Testis (tissue), 3 donors: ENCODE results near the gene KCNN4. TPM values are rescaled to one million over a fixed set of nuclear protein-coding genes. Genes with fewer than 3 reads are reported as not detected.
"Not testable (repeated sequence)": the region's sequence is repeated elsewhere in the genome, so short reads cannot be mapped to it uniquely, and the experiment has no call there.

Experiments used
- DNase-seq: peaks from one replicate; pipeline ENCODE4 v3.0.0-alpha.2; 2019
- H3K27ac ChIP-seq, 2 donors: fragments of 200-600 bp; sonication (generic); one replicate each; pipeline ENCODE4 v1.5.1; 2019
- H3K27me3 ChIP-seq: fragments of 200-600 bp; sonication (generic); one replicate; pipeline ENCODE4 v1.5.1; 2019
- H3K36me3 ChIP-seq: fragments of 200-600 bp; sonication (generic); one replicate; pipeline ENCODE4 v1.5.1; 2017; ENCODE audit warnings: low read depth; ENCODE audit errors: missing control alignments
- H3K4me1 ChIP-seq: fragments of 200-600 bp; sonication (generic); one replicate; pipeline ENCODE4 v1.5.1; 2019
- H3K4me3 ChIP-seq, 2 donors: fragments of 200-600 bp; sonication (generic); one replicate each; pipeline ENCODE4 v1.5.1; 2017 to 2019
- H3K9me3 ChIP-seq: fragments of 200-600 bp; sonication (generic); one replicate; pipeline ENCODE4 v1.5.1; 2017
- CTCF ChIP-seq, 3 experiments: fragments of 450-650 bp in 2 of 3; fragments of 200-600 bp in 1 of 3; sonication (generic) in 1 of 3; IDR thresholded peaks; one replicate each; pipeline ENCODE4 v1.5.1; 2016 to 2019; ENCODE audit warnings: antibody characterized with exemption in 3 of 3, mild to moderate bottlenecking in 2 of 3, moderate library complexity in 1 of 3
- POLR2A ChIP-seq: fragments of 450-650 bp; IDR thresholded peaks from one replicate; pipeline ENCODE4 v1.6.1; 2017; ENCODE audit warnings: antibody characterized with exemption, mild to moderate bottlenecking, moderate library complexity
- WGBS, 2 donors: methylation state at CpG; one replicate each; pipeline ENCODE4 v1.1.5; 2018; 5-methylcytosine and 5-hydroxymethylcytosine counted together
- intact Hi-C: fragments of 100-400 bp; cut with DNase I; formaldehyde crosslinking; loops from one replicate; pipeline ENCODE4 v1.15.1; 2023; ENCODE audit warnings: low total_unique reads
- polyA plus RNA-seq: library from polyadenylated mRNA; stranded (reverse); fragments of 350-450 nt; fragmentation: Illumina TruSeq; extraction: RNeasy Lipid Tissue Mini Kit (QIAGEN cat#74804); gene quantifications from one replicate; pipeline ENCODE4 v1.2.3, GENCODE V29; 2014; ENCODE audit warnings: low read depth, low replicate concordance; ENCODE audit not compliant: insufficient read depth
- total RNA-seq, 2 donors: library from RNA; depleted of rRNA; stranded (reverse); fragments of >200 nt; gene quantifications; one replicate each; pipeline ENCODE4 v1.2.3, GENCODE V29; 2016

Gene KCNN4
- total and polyA plus RNA-seq, 3 donors from 2014 or later: 2.3 to 4.6 (median 4.1) TPM

GRCh38 chr19:43775299-43775890 lies 5.4 kb downstream of the KCNN4 start:
- DNase-seq: no peak

GRCh38 chr19:43774940-43775258 lies 5.9 kb downstream of the KCNN4 start:
- DNase-seq, H3K9me3 ChIP-seq, H3K27me3 ChIP-seq, H3K36me3 ChIP-seq, H3K4me3 ChIP-seq, H3K27ac ChIP-seq, intact Hi-C loops: not testable (repeated sequence)
- H3K4me1 ChIP-seq: peaks cover 11% of the 10 kb centered on the region
- WGBS, 2 donors: 44 to 45% methylated on average over 11 of the region's 11 CpGs

More at GRCh38 chr19:43775299-43775890, 5.4 kb downstream of the KCNN4 start:
- no peak for TF ChIP-seq CTCF (IDR thresholded peaks at IDR 0.05)
- TF ChIP-seq POLR2A: no peak
- WGBS, 2 donors: 81 to 93% methylated on average over 7 of the region's 7 CpGs
- Histone ChIP-seq H3K27ac (no peak overlapping the region), H3K4me1 (peaks cover 11% of the 10 kb centered on the region), H3K27me3 (no peaks in the 10 kb centered on the region), H3K36me3 (no peaks in the 10 kb centered on the region), H3K9me3 (no peaks in the 10 kb centered on the region), H3K4me3 (no peak overlapping the region)
- intact Hi-C loops: no loop called here

GRCh38 chr19:43774103-43774939 lies 6.5 kb downstream of the KCNN4 start:
- intact Hi-C loops: no loop called here
- Histone ChIP-seq H3K36me3 (no peaks in the 10 kb centered on the region), H3K27me3 (no peaks in the 10 kb centered on the region), H3K4me3 (peak overlapping the region; percentile 29 to 37), H3K4me1 (peaks cover 11% of the 10 kb centered on the region), H3K27ac (no peak overlapping the region), H3K9me3 (no peaks in the 10 kb centered on the region)
- DNase-seq: peak; percentile 68
- WGBS, 2 donors: 12 to 15% methylated on average over 21 to 46 of the region's 63 CpGs
- no peak for TF ChIP-seq POLR2A
- peak; percentile 16 to 50 (median 47) for TF ChIP-seq CTCF (IDR thresholded peaks at IDR 0.05)

- peaks cover 11% of the 10 kb centered on the region for H3K4me1 ChIP-seq
- no peaks in the 10 kb centered on the region for H3K27me3 ChIP-seq
- H3K9me3 ChIP-seq: no peaks in the 10 kb centered on the region
- intact Hi-C loops: no loop called here
- H3K27ac ChIP-seq: no peak overlapping the region
- no peaks in the 10 kb centered on the region for H3K36me3 ChIP-seq
- H3K4me3 ChIP-seq: peak overlapping the region; percentile 29 to 37
- DNase-seq: no peak
- 16 to 30% methylated on average over 5 of the region's 5 CpGs for WGBS, 2 donors
- TF ChIP-seq CTCF (IDR thresholded peaks at IDR 0.05) (no peak), POLR2A (no peak)
These were observed 7.1 kb downstream of the KCNN4 start for GRCh38 chr19:43773725-43774102.

- Histone ChIP-seq H3K36me3 (no peaks in the 10 kb centered on the region), H3K4me3 (no peak overlapping the region), H3K4me1 (peaks cover 3% of the 10 kb centered on the region), H3K27ac (no peak overlapping the region), H3K27me3 (no peaks in the 10 kb centered on the region), H3K9me3 (no peaks in the 10 kb centered on the region)
- intact Hi-C loops: loop anchor here (10.0 kb wide), 1 partner anchor 94 kb away; the partner anchor contains the start of gene PLAUR
- no peak for TF ChIP-seq POLR2A
- TF ChIP-seq CTCF (IDR thresholded peaks at IDR 0.05): no peak
- 60 to 89% methylated on average over 1 to 14 of the region's 14 CpGs for WGBS, 2 donors
- no peak for DNase-seq
These were observed 11.5 kb downstream of the KCNN4 start for GRCh38 chr19:43769256-43769655.
